HFF-Myc (cell line): ENCODE results near the gene BRD3OS.

Experiments used
- DNase-seq: peaks from one replicate; pipeline ENCODE4 v3.0.0-alpha.2; 2011; ENCODE audit warnings: low read depth; ENCODE audit errors: extremely low read depth
- H3K4me3 ChIP-seq: replicated peaks from 2 replicates; pipeline ENCODE4 v1.5.1; 2011; ENCODE audit warnings: low read depth, mild to moderate bottlenecking, control low read depth, low read length
- CTCF ChIP-seq: IDR thresholded peaks from 2 replicates; pipeline ENCODE4 v1.5.1; 2012; ENCODE audit warnings: mild to moderate bottlenecking, low read depth, low read length, control low read depth; ENCODE audit errors: missing control alignments

Gene BRD3OS

DNA sequence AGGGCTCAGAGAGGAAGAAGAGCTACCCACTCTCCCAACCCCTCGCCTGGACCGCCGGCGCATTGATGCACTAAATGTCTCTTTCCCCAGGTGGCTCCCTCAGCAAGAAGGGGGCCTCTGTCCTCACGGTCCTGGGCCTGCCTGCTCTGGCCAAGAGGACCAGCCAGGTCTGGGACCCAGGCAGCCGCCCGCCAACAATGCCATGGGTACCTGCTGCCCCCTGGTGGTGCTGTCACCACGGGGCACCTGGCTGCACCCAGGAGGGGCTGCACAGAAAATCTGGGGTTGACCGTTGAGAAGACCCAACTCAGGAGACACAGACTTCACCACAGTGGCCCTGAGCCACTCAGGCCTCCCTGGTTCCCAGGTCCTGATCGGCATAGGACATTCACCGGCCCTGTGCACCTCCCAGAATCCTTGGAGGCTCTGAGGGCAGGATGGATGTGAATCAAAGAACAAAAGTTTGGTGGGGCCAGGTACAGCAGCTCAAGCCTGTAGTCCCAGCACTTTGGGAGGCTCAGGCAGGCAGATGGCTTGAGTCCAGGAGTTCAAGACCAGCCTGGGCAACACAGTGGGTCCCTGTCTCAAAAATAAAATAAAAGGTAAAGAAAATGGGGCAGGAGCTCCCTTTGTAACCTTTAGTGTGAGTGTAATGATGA is 30.8 kb upstream of the BRD3OS start:
- no peak for DNase-seq
- TF ChIP-seq CTCF: peak; percentile 98
- no peak overlapping the region for H3K4me3 ChIP-seq

DNA sequence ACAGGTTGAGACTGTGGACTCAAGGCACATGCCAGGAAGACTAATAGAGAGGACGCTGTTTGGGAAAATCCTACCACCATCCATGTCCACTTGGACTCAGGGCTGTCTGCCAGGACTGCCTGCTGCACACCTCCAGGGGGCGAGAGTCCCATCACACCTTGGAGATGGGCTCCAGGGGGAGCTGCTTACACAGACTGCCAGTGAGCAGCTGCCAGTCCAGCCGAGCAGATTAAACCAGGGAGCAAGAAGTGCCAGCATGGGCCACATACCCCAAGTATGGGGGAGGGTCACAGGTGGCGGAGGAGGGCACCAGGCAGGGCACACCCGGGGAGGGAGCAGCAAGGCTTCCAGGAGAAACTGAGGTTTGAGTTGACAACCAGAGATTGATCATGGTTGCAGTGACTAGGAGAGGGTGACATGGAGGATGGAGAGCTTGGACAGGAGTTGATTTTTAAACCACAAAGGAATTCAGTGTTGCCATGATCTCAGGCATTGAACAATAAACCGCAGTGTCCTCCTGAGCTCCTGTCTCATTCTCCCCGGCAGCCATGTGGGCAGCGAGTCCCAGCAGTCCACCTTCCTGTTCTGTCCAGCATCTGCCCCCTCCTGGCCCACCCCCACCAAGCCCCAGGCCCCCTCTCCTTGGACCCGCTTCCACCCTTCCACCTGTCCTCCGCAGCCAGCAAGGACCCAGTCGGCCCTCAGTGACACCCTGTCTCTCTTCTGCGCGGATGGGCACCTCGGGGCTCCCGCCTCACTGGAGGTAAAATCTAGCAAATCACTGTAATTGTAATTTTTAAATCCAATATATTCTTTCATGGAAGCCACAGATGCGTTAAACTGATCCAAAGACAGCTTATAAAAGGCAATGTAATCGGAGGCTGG is 30.0 kb upstream of the BRD3OS start:
- no peak overlapping the region for H3K4me3 ChIP-seq
- DNase-seq: no peak
- peak; percentile 21 for TF ChIP-seq CTCF

DNA sequence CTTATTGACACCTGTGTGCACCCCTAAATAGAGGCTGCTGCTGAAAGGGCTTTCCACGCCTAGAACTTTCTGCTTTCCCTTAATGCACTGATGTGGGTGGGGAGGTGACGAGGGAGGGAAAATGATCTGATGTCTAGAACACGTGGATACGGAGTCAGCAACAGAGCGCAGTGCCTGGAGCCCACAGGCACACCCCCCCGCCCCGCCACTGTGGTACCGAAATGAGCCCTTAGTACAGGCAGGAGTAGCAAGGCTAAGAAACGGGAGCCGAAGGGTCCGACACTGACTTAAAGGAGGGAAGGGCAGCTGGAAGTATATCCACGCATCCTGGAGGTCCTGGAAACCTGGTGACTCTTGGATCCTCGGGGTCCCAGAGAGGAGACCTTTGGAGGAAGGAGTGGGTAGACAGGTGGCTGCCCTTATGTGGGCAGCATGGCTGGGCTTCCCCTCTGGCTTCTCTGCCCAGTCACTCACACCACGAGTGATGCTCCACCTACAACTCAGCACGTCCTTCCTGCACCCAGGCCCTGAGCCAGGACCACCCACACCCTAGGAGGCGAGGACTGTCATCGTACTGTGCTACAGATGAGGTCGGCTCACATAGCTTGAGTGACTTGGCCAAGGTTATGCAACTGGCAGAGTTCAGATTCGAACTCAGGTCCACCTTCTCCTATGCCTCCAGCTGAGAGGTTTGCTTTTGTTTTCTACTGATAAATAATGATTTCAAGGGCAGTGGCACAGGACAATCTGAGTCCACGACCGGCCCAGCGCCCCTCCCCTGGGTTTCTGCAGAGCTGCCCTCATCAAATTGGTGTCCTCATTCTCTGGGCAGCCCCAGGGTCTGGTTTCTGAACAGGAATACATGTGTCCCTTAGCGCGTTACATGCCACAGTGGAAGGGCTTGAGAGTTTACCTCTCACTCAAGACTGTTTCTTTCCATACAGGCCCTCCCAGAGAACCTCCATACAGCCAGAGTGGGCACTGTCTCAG is 28.5 kb upstream of the BRD3OS start:
- H3K4me3 ChIP-seq: no peak overlapping the region
- DNase-seq: no peak
- no peak for TF ChIP-seq CTCF

GRCh38 chr9:133997584-133997983 is 27.7 kb upstream of the BRD3OS start:
- TF ChIP-seq CTCF: no peak
- no peak overlapping the region for H3K4me3 ChIP-seq
- no peak for DNase-seq

DNA sequence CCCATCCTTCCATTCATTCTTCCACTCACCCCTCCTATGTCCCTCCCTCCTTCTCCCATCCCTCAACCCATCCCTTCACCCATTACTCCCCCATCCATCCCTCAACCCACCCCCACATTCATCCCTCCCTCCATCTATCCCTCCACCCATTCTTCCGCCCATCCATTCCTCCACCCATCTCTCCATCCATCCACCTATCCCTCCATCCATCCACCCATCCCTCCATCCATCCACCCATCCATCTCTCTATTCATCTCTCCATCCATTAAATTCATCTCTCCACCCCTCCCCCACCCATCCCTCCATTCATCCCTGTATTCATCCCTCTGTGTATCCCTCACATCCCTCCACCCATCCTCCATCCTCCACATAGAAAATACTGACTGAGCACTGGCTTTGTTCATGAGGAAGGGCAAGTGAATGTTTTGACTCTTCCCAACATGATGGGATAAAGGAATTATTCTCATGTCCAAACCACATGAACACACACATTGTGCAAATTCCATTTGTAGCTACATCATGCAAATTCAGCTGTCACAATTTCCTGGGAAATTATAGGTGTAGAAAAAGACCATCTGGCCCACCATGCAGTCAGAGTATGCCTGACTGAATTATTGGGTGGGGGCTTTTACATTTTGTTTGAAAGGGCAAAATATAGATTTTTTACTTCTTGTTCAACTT is 26.2 kb upstream of the BRD3OS start:
- H3K4me3 ChIP-seq: no peak overlapping the region
- no peak for DNase-seq
- TF ChIP-seq CTCF: no peak

DNA sequence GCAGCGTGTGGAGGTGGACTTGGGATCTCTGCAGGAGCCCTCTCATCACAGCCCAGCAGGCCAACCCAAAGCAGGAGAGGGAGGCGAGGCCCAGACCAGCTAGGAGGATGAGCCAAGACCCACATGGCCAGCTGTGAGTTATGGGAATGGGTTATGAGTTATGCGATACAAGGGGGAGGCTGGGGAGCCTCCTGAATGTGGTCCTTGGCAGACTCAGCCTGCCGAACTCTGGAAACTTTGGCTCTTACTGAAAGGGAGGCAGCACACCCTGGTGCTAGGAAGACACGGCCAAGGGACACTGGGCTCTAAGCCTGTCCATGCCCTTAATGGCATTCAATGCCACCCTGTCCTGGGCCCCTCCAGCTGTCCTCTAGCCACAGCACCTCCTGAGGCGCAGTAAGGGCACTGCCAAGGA is 25.4 kb upstream of the BRD3OS start:
- no peak for DNase-seq
- no peak for TF ChIP-seq CTCF
- no peak overlapping the region for H3K4me3 ChIP-seq
